Activated naive CD4-positive, alpha-beta T cell treated with anti-CD3 and anti-CD28 coated beads for 36 hours (primary cell): Measurements from ENCODE around the gene HBQ1. TPM values are rescaled to one million over a fixed set of nuclear protein-coding genes. Genes with fewer than 3 reads are reported as not detected.
A peak's percentile ranks its signal among the peaks of the same experiment; 100 is the strongest.
"Not testable (repeated sequence)": the region's sequence is repeated elsewhere in the genome, so short reads cannot be mapped to it uniquely, and the experiment has no call there.

ENCODE experiments used
- CTCF ChIA-PET: fragments of 350-600 bp; sonication (Branson Sonifier 250); formaldehyde crosslinking; loops from one replicate; lab custom pipeline; 2021; ENCODE audit warnings: antibody characterized with exemption; lab: Charles Lee
- DNase-seq: peaks from one replicate; pipeline ENCODE4 v3.0.0-alpha.2; 2020
- H3K27ac Mint-ChIP-seq: one replicate; pipeline ENCODE4 v1.8.0; 2021; ENCODE audit warnings: mild to moderate bottlenecking, mixed read lengths
- H3K27me3 Mint-ChIP-seq: one replicate; pipeline ENCODE4 v1.8.0; 2021; ENCODE audit warnings: low read depth, mixed read lengths
- H3K36me3 Mint-ChIP-seq: one replicate; pipeline ENCODE4 v1.8.0; 2021; ENCODE audit warnings: low read depth, mixed read lengths
- H3K4me1 Mint-ChIP-seq: one replicate; pipeline ENCODE4 v1.8.0; 2021; ENCODE audit warnings: low read depth, mixed read lengths
- H3K4me3 Mint-ChIP-seq: one replicate; pipeline ENCODE4 v1.8.0; 2021; ENCODE audit warnings: mild to moderate bottlenecking, moderate library complexity, mixed read lengths
- H3K9me3 Mint-ChIP-seq: one replicate; pipeline ENCODE4 v1.8.0; 2021; ENCODE audit warnings: mixed read lengths
- intact Hi-C: fragments of 100-400 bp; cut with micrococcal nuclease; formaldehyde crosslinking; loops from one replicate; pipeline ENCODE4 v1.15.1; 2023
- total RNA-seq, 2 experiments: library from RNA; stranded (reverse); gene quantifications; one replicate each; pipeline ENCODE4 v1.2.3, GENCODE V29; 2021

HBQ1 gene
- total RNA-seq, 2 experiments from 2014 or later, result 0.79 to 1.1 TPM

- Mint-ChIP-seq H3K27me3 (no peaks in the 10 kb centered on the region), H3K4me3 (no peak overlapping the region), H3K27ac (no peak overlapping the region), H3K9me3 (no peaks in the 10 kb centered on the region), H3K36me3 (peaks cover 36% of the 10 kb centered on the region), H3K4me1 (no peaks in the 10 kb centered on the region)
- intact Hi-C loops, result no loop called here
- DNase-seq, result no peak
- CTCF ChIA-PET, result no interaction called here
These were observed 20.1 kb downstream of the HBQ1 start for GRCh38 chr16:200388-200787.

GRCh38 chr16:203246-203645, 23.0 kb downstream of the HBQ1 start:
- Mint-ChIP-seq H3K36me3 (peaks cover 42% of the 10 kb centered on the region), H3K4me3 (no peak overlapping the region)

GRCh38 chr16:204046-204445, 23.8 kb downstream of the HBQ1 start:
- H3K27me3 Mint-ChIP-seq, H3K27ac Mint-ChIP-seq, H3K9me3 Mint-ChIP-seq, DNase-seq, H3K4me3 Mint-ChIP-seq, intact Hi-C loops, CTCF ChIA-PET, H3K4me1 Mint-ChIP-seq: not testable (repeated sequence)
- peaks cover 38% of the 10 kb centered on the region for H3K36me3 Mint-ChIP-seq

More at GRCh38 chr16:203246-203645, 23.0 kb downstream of the HBQ1 start:
- no peak overlapping the region for H3K27ac Mint-ChIP-seq
- peaks cover 6% of the 10 kb centered on the region for H3K4me1 Mint-ChIP-seq
- no peak for DNase-seq
- intact Hi-C loops, result no loop called here
- no peaks in the 10 kb centered on the region for H3K27me3 Mint-ChIP-seq
- no peaks in the 10 kb centered on the region for H3K9me3 Mint-ChIP-seq
- CTCF ChIA-PET, result no interaction called here

- intact Hi-C loops, H3K4me3 Mint-ChIP-seq, DNase-seq, H3K27me3 Mint-ChIP-seq, H3K9me3 Mint-ChIP-seq, H3K4me1 Mint-ChIP-seq, H3K27ac Mint-ChIP-seq: not testable (repeated sequence)
- peaks cover 23% of the 10 kb centered on the region for H3K36me3 Mint-ChIP-seq
- CTCF ChIA-PET, result interaction anchor here (0.7 to 1.5 kb wide), 3 partner anchors 19 to 154 kb away, joined by 3 to 7 read pairs (median 4); no protein-coding TSS in a partner anchor
These were observed 29.1 kb downstream of the HBQ1 start for GRCh38 chr16:209359-209758.

GRCh38 chr16:211631-212180, 31.4 kb downstream of the HBQ1 start:
- H3K9me3 Mint-ChIP-seq, CTCF ChIA-PET, DNase-seq, intact Hi-C loops, H3K4me3 Mint-ChIP-seq, H3K27ac Mint-ChIP-seq, H3K4me1 Mint-ChIP-seq, H3K27me3 Mint-ChIP-seq: not testable (repeated sequence)
- peaks cover 16% of the 10 kb centered on the region for H3K36me3 Mint-ChIP-seq

GRCh38 chr16:212999-213398, 32.7 kb downstream of the HBQ1 start:
- peaks cover 3% of the 10 kb centered on the region for H3K4me1 Mint-ChIP-seq
- no peaks in the 10 kb centered on the region for H3K9me3 Mint-ChIP-seq
- peaks cover 15% of the 10 kb centered on the region for H3K36me3 Mint-ChIP-seq
- no peaks in the 10 kb centered on the region for H3K27me3 Mint-ChIP-seq
- peak overlapping the region; percentile 53 for H3K27ac Mint-ChIP-seq
- no peak overlapping the region for H3K4me3 Mint-ChIP-seq
- CTCF ChIA-PET, result interaction anchor here (0.7 kb wide), 1 partner anchor 71 kb away, joined by 3 read pairs; no protein-coding TSS in a partner anchor
- intact Hi-C loops, result no loop called here
- no peak for DNase-seq

- Mint-ChIP-seq H3K36me3 (peaks cover 22% of the 10 kb centered on the region), H3K27me3 (no peaks in the 10 kb centered on the region), H3K4me3 (no peak overlapping the region), H3K4me1 (peaks cover 8% of the 10 kb centered on the region), H3K27ac (no peak overlapping the region), H3K9me3 (no peaks in the 10 kb centered on the region)
- CTCF ChIA-PET, result no interaction called here
- no peak for DNase-seq
- intact Hi-C loops, result no loop called here
These were observed 39.8 kb downstream of the HBQ1 start for GRCh38 chr16:220021-220420.

- no peaks in the 10 kb centered on the region for H3K27me3 Mint-ChIP-seq
- H3K4me3 Mint-ChIP-seq, result peak overlapping the region; percentile 81
- peaks cover 18% of the 10 kb centered on the region for H3K36me3 Mint-ChIP-seq
- CTCF ChIA-PET, result interaction anchor here (1.0 to 2.3 kb wide), 5 partner anchors 12 to 133 kb away, joined by 3 to 13 read pairs (median 5); no protein-coding TSS in a partner anchor
- no peak for DNase-seq
- peak overlapping the region; percentile 74 for H3K27ac Mint-ChIP-seq
- H3K4me1 Mint-ChIP-seq, result peaks cover 31% of the 10 kb centered on the region
- H3K9me3 Mint-ChIP-seq, result no peaks in the 10 kb centered on the region
- intact Hi-C loops, result no loop called here
These were observed 48.0 kb downstream of the HBQ1 start for GRCh38 chr16:228151-228851.

GRCh38 chr16:228852-229730, 48.8 kb downstream of the HBQ1 start, which contains the start of gene LUC7L:
Gene LUC7L (minus strand): TSS chr16:229449. CDS start chr16:229339, 110 bp downstream.
- H3K4me1 Mint-ChIP-seq, result peaks cover 33% of the 10 kb centered on the region
- H3K9me3 Mint-ChIP-seq, result no peaks in the 10 kb centered on the region
- DNase-seq, result peak; percentile 88
- peaks cover 16% of the 10 kb centered on the region for H3K36me3 Mint-ChIP-seq
- peak within 1 kb of the TSS; percentile 88 for H3K27ac Mint-ChIP-seq
- intact Hi-C loops, result no loop called here
- CTCF ChIA-PET, result interaction anchor here (1.0 to 2.3 kb wide), 4 partner anchors 11 to 132 kb away, joined by 3 to 13 read pairs (median 5); no protein-coding TSS in a partner anchor
- peak within 1 kb of the TSS; percentile 81 for H3K4me3 Mint-ChIP-seq
- no peaks in the 10 kb centered on the region for H3K27me3 Mint-ChIP-seq

GRCh38 chr16:229731-230281, 49.5 kb downstream of the HBQ1 start:
- DNase-seq, result no peak
- Mint-ChIP-seq H3K36me3 (peaks cover 16% of the 10 kb centered on the region), H3K4me3 (peak overlapping the region; percentile 81), H3K9me3 (no peaks in the 10 kb centered on the region), H3K27ac (no peak overlapping the region), H3K4me1 (peaks cover 35% of the 10 kb centered on the region), H3K27me3 (no peaks in the 10 kb centered on the region)
- intact Hi-C loops, result no loop called here
- CTCF ChIA-PET, result no interaction called here

GRCh38 chr16:230351-230750, 50.1 kb downstream of the HBQ1 start:
- H3K27me3 Mint-ChIP-seq, H3K27ac Mint-ChIP-seq, intact Hi-C loops, DNase-seq, H3K4me3 Mint-ChIP-seq, H3K9me3 Mint-ChIP-seq, CTCF ChIA-PET: not testable (repeated sequence)
- Mint-ChIP-seq H3K36me3 (peaks cover 15% of the 10 kb centered on the region), H3K4me1 (peaks cover 37% of the 10 kb centered on the region)
